NCI-H128 (cell line): ENCODE results near the gene SF1.

Experiments
- DNase-seq: peaks from one replicate; lab custom pipeline; 2025; ENCODE audit not compliant: unreplicated experiment; lab: John Stamatoyannopoulos, UW

SF1 gene

DNA sequence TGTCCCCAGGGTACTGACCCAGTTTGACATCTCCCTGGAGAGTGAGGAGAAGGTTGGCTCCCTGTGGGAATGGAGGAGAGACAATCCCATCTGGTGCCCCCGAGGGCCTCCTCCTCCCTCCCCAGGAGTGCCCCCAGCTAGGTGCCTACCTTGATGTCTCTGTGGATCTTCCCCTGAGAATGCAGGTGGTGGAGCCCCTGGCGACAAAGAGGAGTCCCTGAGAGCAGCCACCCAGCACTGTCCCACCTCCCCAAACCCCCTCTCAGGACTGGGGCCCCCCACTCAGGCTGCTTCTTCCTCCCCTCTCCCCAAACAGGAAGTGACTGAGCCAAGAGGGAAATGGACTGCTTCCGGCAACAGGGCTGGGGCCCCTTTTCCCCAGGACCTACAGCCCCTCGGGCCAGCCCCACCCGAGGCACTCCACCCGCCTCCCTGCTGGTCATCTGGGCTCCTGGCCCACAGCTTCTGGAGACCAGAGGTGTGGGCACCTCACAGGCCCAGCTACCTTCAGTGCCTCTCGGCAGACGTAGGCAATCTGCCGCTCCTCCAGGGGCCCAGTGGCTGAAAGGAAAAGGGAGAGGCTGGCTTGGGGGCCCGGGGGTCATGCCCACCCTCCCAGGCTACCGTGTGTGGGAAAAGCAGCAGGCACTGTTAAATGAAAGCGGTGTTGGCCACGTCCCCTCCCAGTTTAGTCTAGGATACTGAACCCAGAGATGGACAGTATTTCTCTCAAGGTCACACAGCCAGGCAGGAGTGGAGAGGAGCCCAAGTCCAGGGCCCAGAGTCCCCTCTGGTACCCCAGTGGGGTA, 23.4 kb upstream of the SF1 start:
- DNase-seq: no peak

DNA sequence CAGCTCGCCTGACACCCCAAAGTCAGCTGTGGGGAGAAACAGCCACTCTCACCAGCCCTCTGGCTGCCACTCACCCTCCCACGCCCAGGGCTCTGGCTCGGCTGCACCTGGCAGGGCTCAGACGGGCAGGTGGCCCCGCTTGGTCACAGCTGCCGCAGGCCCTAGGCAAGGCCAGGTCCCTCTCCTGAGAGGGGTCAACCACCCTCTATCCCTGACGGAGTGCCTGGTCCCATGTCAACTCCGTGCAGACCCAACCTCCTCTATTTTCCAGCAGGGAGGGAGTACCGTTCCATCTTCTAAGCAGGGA, 22.8 kb upstream of the SF1 start:
- no peak for DNase-seq

DNA sequence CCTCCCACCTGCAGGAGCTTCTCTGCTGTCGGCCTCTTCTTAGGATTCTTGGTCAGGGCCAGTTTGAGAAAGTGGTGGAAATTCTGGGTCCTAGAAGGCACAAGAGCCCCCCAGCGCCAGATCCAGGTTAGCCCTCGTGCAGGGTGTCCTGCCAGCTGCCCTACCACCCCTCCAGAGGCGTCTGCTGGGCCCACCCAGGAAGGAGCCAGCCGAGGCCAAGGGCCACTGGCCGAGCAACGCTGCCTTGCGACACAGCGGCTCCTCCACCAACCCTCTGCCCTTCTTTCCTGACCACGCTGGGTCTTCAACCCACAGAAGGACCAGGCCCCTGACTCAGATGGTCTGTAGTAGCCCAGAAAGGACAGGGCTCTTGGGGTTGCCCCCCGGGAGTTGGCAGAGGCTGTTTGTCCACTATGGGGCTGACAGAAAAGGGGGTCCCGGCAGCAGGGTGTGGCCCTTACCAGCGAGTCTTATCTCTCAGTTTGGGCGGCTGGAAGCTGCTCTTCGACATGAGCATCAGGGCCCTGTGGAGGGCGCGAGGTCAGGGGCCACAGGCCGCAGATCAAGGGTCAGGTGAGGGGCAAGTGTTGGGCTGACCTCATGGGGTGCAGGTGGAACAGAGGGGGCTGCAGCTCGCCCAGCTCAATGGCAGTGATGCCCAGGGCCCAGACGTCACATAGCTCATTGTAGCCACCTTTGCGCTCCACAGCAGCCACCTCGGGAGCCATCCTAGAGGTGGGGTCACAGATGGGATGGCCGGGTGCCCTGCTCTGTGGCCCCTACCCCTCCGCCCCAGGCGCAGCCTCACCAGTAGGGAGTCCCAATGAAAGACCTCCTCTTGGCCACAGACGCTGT, 22.2 kb upstream of the SF1 start:
- no peak for DNase-seq

DNA sequence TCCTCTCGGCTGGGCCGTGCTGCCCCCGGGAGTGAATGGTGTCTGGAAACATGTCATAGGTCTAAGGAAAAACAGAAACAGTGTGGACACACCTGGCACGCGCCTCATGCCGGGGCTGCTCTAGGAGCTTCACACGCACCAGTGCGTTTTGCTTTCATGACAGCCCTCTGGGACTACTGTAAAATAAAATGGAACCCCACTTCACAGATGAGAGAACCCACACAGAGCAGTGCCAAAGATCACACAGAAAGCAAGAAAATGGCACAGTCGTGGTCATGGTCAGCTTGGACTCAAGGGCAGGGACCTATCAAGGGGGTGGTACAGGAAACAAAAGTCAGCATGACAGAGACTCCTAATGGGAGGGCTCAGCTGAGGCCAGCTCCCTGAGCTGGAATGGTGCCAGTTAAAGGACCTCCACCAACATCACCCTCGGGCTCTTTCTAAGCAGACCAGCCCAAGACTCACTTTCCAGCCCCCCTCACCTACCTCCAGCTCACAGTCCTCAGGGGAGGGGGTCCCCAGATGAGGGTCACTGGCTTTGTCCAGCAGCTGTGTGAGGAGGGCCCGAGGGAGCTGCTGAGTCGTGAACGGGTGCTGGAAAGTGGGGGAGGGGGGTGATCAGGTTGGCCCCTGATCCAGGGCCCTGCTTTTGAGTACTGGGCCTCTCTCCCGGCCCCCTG, 21.4 kb upstream of the SF1 start:
- no peak for DNase-seq

DNA sequence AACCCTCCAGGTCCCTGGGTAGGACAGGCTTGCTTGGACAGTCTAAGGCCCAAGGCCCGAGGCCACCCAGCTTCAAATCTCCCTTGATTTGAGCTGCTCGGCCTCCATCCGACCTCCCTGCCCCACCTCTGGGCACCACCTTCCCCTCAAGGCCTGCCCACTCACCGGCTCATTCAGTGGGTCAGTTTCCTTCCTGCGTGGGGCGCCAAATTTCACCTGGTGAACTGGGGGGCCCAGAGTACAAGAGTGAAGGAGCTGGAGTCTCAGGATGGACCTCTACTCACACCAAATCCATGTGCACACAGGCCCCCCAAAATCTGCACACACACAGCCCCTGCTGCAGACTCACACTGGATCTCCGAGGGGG, 20.9 kb upstream of the SF1 start:
- DNase-seq: no peak

DNA sequence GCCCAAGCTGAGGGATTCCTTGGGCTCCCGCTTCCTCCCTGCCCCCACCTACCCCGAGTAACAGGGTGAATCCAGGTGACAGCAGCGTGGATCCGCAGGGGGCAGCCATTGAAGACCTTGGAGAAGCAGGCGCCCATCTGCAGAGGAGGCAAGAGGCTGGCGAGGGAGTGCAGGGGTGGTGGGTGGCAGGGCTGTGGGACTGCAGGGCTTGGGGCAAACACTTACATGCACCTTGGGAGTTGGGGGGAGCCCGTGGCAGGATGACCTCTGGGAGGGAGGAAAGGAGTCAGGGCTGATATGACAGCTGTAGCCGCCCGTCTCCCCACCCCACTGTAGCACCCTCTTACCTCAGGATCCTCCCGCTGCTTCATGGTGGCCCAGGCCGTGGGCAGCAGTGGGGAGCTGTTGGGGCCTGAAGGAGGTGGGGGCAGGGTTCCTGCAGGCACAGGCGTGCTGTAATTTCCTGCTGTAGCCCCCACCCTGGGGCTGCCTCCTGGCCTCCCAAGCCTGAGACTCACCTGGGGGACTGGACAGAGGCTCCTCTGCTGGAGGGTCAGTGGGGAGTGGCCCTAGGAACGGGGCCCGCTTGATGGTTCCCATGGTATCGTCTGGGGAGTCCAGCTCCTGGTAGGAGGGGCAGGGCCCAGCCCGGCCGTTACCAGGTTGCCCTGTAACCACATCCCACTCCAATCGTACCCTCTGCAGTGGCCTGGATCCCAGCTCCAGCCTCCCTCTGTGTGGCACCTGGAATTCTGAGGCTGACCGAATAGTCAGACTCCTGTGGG, 18.6 kb upstream of the SF1 start:
- no peak for DNase-seq

DNA sequence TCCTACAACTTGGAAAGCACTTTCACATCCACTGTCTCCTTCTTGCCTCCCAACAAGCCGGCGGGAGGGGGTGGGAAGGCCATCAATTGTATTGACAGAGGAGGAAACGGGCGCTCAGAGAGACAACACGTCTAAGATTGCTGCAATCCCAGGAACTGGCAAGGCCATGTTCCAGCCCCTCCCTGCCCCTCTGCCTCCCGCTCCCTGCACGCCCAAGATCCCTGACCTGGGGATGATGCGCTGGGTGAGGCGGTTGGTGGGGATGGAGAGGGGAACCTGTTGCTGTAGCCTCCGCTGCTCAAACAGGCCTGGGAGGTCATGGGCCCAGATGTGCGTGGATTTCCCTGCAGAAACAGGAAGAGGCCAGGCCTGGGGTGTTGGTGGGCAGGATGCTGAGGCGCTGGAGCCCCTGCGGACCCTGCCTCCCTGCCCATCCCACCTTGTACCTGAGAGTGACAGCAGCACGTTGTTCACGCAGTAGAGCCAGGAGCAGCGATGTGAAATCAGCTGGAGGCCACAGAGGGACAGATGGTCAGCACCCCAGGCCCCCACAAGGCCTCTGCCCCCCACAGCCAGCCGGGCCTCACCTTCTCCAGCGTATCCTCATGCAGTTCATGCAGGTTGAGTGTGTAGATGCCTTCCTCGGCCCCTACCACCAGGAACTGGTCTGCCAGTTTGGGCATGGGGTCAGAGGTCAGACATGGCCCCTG, 17.9 kb upstream of the SF1 start:
- no peak for DNase-seq

DNA sequence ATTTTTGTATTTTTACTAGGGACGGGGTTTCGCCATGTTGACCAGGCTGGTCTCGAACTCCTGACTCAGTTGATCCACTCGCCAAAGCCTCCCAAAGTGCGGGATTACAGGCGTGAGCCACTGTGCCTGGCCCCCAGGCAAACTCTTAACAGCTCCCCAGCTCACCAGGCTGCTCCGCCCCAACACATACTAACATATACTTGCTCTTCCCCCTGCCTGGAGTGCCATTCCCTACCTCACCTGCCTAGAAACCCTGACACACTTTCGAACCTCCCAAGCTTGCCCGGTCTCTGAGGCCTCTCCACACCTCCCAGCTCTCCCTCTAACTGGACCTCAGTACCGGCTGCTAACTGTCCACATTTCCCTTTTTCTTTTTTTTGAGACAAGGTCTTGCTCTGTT, 16.2 kb upstream of the SF1 start:
- DNase-seq: no peak

DNA sequence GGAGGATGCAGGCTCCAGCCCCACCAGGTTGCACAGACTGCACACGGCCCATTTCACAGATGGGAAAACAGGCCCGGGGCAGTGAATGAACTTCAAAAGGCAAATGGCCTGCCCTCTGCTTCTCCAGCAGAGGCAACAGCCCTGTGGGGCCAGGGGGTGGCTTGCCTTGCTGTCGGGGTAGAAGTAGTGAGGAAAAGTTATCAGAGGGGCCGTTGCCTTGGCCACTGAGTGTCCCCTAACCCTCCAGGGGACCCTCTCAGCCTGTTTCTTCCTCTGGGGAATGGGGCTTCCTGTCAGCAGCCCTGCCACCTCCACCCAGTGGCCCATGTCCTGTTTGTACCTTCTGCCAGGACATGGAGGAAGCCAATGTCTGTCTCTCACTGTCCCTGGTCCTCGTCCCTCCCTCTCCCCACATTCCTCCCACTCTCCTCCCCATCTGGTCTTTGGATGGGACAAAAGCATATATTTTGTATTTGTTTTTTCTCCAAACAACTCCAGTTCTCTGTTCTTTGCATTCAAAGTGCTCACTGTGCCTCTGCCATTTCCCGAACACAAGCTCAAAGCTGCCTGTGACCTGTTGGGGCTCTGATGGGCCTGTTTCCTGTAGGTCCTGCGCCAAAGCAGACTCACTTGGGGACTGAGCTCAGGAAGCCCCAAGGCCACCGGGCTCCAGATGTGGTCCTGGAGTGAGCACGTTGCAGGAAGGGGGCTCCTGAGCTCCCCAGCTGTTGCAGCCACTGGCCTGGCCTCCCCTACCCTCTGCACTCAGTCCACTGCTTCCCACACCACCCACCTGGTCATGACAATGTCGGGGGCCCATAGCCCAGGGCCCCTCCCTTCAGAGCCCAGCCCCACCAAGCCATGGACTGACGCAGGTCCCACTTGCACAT, 15.2 kb upstream of the SF1 start:
- no peak for DNase-seq

DNA sequence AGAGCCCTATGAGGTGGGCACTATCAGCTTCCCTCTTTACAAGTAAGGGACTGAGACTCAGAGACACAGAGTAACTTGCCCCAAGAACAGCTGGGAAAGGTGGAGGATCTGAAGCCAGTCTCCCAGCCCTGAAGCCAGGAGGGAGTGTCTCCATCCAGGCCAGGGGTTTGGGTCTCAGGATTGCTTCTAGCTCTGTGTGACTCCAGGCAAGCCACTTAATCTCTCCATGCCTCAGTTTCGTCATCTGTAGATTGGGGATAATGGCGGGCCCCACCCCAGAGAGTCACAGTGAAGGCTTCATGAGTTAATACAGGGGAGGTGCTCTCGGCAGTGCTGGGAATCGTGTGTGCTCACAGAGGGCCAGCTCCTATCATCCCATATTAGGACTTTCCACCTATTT, 14.1 kb upstream of the SF1 start:
- DNase-seq: no peak

DNA sequence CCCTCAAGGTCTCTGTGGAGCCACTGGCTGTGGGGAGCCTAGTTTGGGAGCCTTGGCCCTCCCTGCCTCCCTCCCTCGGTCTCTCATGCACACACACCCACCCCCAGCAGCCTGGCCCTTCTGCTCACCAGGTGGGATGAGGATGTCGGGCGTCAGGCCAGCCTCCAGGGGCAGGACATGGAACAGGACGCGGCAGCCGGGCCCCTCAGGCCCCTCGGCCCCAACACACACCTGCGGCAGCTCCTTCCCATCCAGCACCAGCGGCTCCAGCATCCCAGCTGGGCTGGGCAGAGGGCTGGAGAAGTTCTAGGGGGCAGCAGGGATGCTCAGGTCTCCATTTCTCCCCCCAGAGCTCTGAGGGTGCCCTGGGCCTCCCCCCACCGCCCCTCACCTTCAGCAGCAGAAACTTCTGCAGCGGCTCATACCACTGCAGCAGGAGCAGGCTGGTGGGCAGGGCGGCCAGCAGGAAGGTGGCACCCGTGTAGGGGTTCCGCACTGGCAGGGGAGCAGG, 13.5 kb upstream of the SF1 start:
- no peak for DNase-seq

DNA sequence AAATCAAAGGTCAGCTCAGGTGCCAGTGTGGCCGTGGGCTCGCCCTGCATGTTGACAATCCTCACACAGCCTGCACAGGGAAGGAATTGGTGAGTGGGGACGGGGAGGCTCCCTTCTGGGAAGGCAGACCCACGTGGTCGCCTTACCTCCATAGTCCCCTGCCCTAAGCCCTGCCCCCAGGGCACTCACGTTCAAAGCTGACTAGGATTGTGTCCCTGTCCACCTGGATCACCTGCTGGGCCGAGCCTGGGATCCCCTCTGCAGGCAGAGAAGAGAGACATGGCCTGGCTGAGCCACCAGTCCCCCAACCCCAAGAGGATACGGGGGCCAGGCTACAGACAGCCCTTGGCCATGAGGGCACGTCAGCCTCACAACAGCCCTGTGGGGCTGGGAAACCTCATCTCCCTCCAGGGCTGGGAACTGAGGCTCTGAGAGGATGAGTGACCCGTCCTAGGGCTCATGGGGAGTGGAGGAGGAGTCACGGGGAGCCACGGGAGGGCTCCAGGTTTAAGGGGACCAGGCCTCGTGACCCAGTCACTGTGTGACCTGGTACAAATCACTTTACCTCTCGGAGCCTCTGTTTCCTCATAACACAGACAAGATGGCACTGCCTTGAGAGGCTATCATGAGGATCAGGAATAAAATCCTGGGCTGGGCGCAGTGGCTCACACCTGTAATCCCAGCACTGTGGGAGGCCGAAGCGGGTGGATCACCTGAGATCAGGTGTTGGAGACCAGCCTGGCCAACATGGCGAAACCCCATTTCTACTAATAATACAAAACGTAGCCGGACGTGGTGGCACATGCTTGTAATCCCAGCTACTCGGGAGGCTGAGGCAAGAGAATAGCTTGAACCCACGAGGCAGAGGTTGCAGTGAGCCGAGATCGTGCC, 12.1 kb upstream of the SF1 start:
- no peak for DNase-seq

DNA sequence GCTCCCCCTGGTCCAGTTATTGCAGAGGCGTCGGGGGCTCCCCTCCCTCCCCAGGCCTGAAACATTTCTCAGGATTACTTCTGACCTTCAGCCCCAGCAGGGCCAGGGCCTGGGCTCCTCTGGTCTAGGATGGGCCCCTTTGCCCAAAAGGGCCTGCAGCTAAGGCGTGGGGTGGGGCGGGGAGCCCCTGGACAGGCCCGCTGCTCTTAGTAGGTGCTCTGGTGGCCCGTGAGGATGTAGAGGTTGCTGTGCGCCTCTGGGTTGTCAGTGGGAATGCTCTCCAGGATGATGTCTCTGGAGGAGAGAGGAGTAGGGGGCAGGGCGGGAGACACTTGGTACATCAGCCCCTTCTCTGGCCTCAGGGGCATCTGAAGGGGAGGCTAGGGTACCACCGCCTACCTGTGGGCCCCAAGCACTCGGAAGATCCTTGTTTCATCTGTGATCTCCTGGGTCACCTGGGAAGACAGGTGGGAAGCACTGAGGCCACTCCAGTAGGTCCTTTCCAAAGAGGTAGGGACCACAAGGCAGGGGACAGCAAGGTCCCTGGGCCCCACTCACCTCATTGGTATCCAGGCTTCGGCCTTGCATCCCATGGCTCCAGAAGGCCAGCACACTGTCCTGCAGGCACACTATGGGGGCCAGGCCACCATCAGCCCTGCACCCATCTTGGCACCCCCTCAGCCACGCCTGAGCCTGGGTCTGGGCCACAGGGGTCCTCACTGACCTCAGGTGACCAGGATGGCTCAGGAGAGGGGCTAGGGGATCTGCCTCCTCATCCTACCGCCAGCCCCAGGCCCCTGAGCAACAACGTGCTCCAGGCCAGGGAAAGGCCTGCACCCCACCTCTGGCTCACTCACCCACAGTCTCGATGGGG, 11.2 kb upstream of the SF1 start:
- DNase-seq: no peak

DNA sequence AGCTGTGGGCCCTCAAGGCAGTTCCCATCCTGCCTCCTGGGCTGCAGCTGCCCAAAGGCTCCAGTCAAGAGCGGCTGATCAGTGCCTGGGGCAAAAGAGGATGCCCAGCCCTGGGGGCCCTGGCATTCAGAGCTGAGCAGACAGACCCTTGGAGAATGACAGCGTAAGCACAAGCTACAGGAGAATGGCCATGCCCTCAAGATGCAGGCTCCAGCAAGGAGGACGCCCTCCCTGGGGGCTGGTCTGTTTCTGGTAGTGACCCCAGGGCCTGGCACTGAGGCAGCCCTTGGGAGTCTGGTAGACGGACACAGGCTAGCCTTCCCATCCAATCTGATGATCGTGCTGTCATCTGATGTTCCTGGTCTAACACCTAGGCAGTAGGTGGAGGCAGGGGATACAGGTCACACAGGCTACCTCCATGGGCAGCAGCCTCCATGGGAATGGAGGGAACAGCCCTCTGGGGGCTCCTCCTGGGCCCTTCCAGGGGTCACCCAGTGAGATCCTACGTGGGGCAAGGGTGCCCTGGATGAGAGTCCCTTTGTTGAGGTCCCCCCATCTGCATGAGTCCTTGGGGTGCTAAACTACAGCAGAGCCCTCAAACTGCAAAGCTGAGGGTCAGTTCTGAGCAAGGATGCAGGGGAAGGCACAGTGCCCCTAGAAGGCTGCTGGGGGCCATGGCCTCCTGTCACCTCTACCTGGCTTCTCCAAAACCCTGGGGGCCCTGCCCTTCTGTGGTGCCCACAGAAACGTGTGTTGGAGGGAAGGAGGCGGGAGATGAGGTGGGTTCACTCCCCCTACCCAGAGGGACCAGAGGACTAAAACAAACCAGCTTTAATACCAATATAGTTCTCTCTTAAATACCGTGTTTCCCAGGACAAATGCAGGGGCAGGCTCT, 10.2 kb upstream of the SF1 start:
- DNase-seq: no peak

DNA sequence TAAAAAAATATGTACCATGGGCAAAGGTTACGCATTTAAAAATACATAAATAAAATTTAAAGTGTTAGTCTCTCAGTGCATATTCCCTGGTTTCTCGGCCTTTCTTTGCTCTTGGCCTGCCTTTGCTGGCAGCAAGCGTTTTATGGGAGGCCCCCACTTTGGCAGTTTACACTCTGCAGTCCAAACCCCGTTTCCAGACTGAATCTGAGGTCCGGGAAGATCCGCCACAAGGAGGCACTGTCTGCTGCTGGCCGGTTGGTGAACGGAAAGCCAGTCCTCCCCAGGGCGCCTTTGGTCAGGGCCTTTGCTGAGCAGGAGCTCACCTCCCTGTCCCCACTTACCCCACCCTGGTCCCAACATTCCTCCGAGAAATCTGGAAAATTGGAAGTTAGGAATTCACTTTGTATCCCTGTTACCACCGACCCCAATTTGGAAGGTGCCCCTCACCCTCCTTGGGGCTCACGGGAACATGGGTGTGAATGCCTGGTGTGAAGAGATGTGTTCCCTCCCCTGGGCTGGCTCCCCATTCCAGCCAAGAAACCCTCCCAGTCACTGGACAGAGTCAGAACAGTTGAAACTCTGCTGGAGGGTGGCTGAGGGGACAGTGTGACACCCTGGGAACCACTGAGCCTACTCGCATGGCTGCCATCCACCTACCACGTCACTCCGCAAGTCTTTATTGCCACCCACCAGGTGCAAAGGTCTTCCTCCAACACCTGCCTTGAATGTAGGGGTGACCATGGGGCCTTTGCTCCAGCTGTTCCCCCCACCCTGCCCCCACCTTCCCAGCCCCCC, 9.4 kb upstream of the SF1 start:
- DNase-seq: peak; percentile 10

DNA sequence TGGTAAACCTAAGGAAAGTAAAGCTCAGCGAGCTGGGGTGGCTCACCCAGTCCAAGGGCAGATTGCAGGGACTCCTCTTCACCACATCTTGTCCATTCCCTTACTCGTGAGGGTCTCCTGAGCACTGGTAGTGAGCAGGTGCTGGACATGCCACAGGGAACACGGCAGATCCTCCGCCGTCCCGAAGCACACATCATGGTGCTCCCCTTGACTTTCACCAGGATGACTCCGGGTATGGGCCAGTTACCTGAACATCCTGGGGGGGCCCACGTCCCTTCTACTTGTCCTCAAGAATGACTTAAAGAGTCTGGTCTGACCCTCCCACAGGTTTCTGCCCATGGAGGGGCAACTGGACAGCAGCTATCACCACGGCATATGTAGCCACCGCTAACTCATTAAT, 8.0 kb upstream of the SF1 start:
- DNase-seq: no peak
